Measurements from ENCODE around the gene TBCD. TPM values are rescaled to one million over a fixed set of nuclear protein-coding genes. Genes with fewer than 3 reads are reported as not detected.

The TBCD gene
- total and polyA plus RNA-seq, 2 donors (not counting 1 experiment from before 2014, with no cell fraction given): 22.1 to 36.7 TPM

- no peak overlapping the region for H3K27ac ChIP-seq (ENCODE audit: insufficient read depth, low read length)
- no peak overlapping the region for H3K4me3 ChIP-seq (replicated peaks in 1 of 4; ENCODE audit: control extremely low read depth in 1 of 4, insufficient read depth in 1 of 4, low read depth in 3 of 4, low read length in 4 of 4)
- H3K36me3 ChIP-seq (ENCODE audit: control insufficient read depth, insufficient read depth, low read length): peaks cover 7% of the 10 kb centered on the region
- no peaks in the 10 kb centered on the region for H3K79me2 ChIP-seq (ENCODE audit: control insufficient read depth, insufficient read depth, low read length)
- H3K4me1 ChIP-seq (ENCODE audit: control insufficient read depth, extremely low read depth, insufficient read depth, low read length): no peaks in the 10 kb centered on the region
- no peak overlapping the region for H3K9ac ChIP-seq (ENCODE audit: insufficient read depth, low read length)
- H3K4me2 ChIP-seq (ENCODE audit: extremely low read depth, insufficient read depth, low read length): no peak overlapping the region
- H3K27me3 ChIP-seq (ENCODE audit: control insufficient read depth, insufficient read depth, low read length): no peaks in the 10 kb centered on the region
- H3K9me3 ChIP-seq (ENCODE audit: control insufficient read depth, insufficient read depth, low read depth, low read length): no peaks in the 10 kb centered on the region
- no peak for TF ChIP-seq EZH2 (IDR thresholded peaks at IDR 0.05; ENCODE audit: low read length, missing control alignments)
- TF ChIP-seq CTCF (conservative IDR thresholded peaks at IDR 0.05 in 1 of 2, IDR thresholded peaks at IDR 0.05 in 1 of 2; ENCODE audit: low read depth in 1 of 2, low read length in 2 of 2): no peak
- no peaks in the 10 kb centered on the region for H4K20me1 ChIP-seq (ENCODE audit: control insufficient read depth, extremely low read depth, insufficient read depth, low read length)
- H2AFZ ChIP-seq (ENCODE audit: low read length): no peak overlapping the region
- DNase-seq (ENCODE audit: low read depth in 2 of 2): no peak
These were observed 63.0 kb downstream of the TBCD start for GRCh38 chr17:82814834-82815233.

- TF ChIP-seq EZH2 (IDR thresholded peaks at IDR 0.05; ENCODE audit: low read length, missing control alignments): no peak
- TF ChIP-seq CTCF (conservative IDR thresholded peaks at IDR 0.05 in 1 of 2, IDR thresholded peaks at IDR 0.05 in 1 of 2; ENCODE audit: low read depth in 1 of 2, low read length in 2 of 2): no peak
These were observed 63.5 kb downstream of the TBCD start for GRCh38 chr17:82815354-82815753.

GRCh38 chr17:82815790-82816305 lies 64.0 kb downstream of the TBCD start:
- H3K79me2 ChIP-seq (ENCODE audit: control insufficient read depth, insufficient read depth, low read length): no peaks in the 10 kb centered on the region
- no peak overlapping the region for H3K4me3 ChIP-seq (replicated peaks in 1 of 4; ENCODE audit: control extremely low read depth in 1 of 4, insufficient read depth in 1 of 4, low read depth in 3 of 4, low read length in 4 of 4)
- no peaks in the 10 kb centered on the region for H3K9me3 ChIP-seq (ENCODE audit: control insufficient read depth, insufficient read depth, low read depth, low read length)
- H3K27me3 ChIP-seq (ENCODE audit: control insufficient read depth, insufficient read depth, low read length): no peaks in the 10 kb centered on the region
- no peak for DNase-seq (ENCODE audit: low read depth in 2 of 2)
- H3K27ac ChIP-seq (ENCODE audit: insufficient read depth, low read length): no peak overlapping the region
- peaks cover 7% of the 10 kb centered on the region for H3K36me3 ChIP-seq (ENCODE audit: control insufficient read depth, insufficient read depth, low read length)
- TF ChIP-seq CTCF (conservative IDR thresholded peaks at IDR 0.05 in 1 of 2, IDR thresholded peaks at IDR 0.05 in 1 of 2; ENCODE audit: low read depth in 1 of 2, low read length in 2 of 2) (no peak), EZH2 (IDR thresholded peaks at IDR 0.05; ENCODE audit: low read length, missing control alignments) (no peak)
- no peak overlapping the region for H2AFZ ChIP-seq (ENCODE audit: low read length)
- H3K4me2 ChIP-seq (ENCODE audit: extremely low read depth, insufficient read depth, low read length): no peak overlapping the region
- no peak overlapping the region for H3K9ac ChIP-seq (ENCODE audit: insufficient read depth, low read length)
- H3K4me1 ChIP-seq (ENCODE audit: control insufficient read depth, extremely low read depth, insufficient read depth, low read length): no peaks in the 10 kb centered on the region
- no peaks in the 10 kb centered on the region for H4K20me1 ChIP-seq (ENCODE audit: control insufficient read depth, extremely low read depth, insufficient read depth, low read length)

More at GRCh38 chr17:82815354-82815753, 63.5 kb downstream of the TBCD start:
- no peak overlapping the region for H3K9ac ChIP-seq (ENCODE audit: insufficient read depth, low read length)
- H2AFZ ChIP-seq (ENCODE audit: low read length): no peak overlapping the region
- H3K4me2 ChIP-seq (ENCODE audit: extremely low read depth, insufficient read depth, low read length): no peak overlapping the region
- no peaks in the 10 kb centered on the region for H3K4me1 ChIP-seq (ENCODE audit: control insufficient read depth, extremely low read depth, insufficient read depth, low read length)
- DNase-seq (ENCODE audit: low read depth in 2 of 2): no peak
- no peaks in the 10 kb centered on the region for H4K20me1 ChIP-seq (ENCODE audit: control insufficient read depth, extremely low read depth, insufficient read depth, low read length)
- peaks cover 7% of the 10 kb centered on the region for H3K36me3 ChIP-seq (ENCODE audit: control insufficient read depth, insufficient read depth, low read length)
- no peaks in the 10 kb centered on the region for H3K27me3 ChIP-seq (ENCODE audit: control insufficient read depth, insufficient read depth, low read length)
- H3K79me2 ChIP-seq (ENCODE audit: control insufficient read depth, insufficient read depth, low read length): no peaks in the 10 kb centered on the region
- no peaks in the 10 kb centered on the region for H3K9me3 ChIP-seq (ENCODE audit: control insufficient read depth, insufficient read depth, low read depth, low read length)
- H3K27ac ChIP-seq (ENCODE audit: insufficient read depth, low read length): no peak overlapping the region
- no peak overlapping the region for H3K4me3 ChIP-seq (replicated peaks in 1 of 4; ENCODE audit: control extremely low read depth in 1 of 4, insufficient read depth in 1 of 4, low read depth in 3 of 4, low read length in 4 of 4)

Data from fibroblast of lung (primary cell).